Naive thymus-derived CD8-positive, alpha-beta T cell (primary cell): ENCODE results near the gene CYTH1. TPM values are rescaled to one million over a fixed set of nuclear protein-coding genes. Genes with fewer than 3 reads are reported as not detected.

ENCODE experiments used
- ATAC-seq, 2 donors: fragments of 150-1000 bp; cut with Tn5 transposase in 1 of 2; sonication (Bioruptor Pico), chemical (Tn5 transposase) in 1 of 2; 1 replicate in 1 of 2; 2 replicates in 1 of 2; pipeline ENCODE4 v1.10.0; 2021; ENCODE audit warnings: mild to moderate bottlenecking in 2 of 2, moderate library complexity in 2 of 2
- POLR2A ChIA-PET: fragments of 350-600 bp; sonication (Branson Sonifier 250); formaldehyde crosslinking; loops from one replicate; lab custom pipeline; 2021; ENCODE audit warnings: antibody characterized with exemption; lab: Charles Lee
- DNase-seq, 10 donors: peaks; one replicate each; pipeline versions ENCODE4 v3.0.0 to v3.0.0-alpha.2; 2020 to 2022
- H3K27ac Mint-ChIP-seq, 10 donors: one replicate each; pipeline ENCODE4 v1.8.0; 2020 to 2022; ENCODE audit warnings: mild to moderate bottlenecking in 10 of 10, mixed read lengths in 10 of 10, moderate library complexity in 4 of 10, inconsistent platforms in 1 of 10
- H3K27me3 Mint-ChIP-seq, 5 donors: one replicate each; pipeline ENCODE4 v1.8.0; 2021 to 2022; ENCODE audit warnings: mixed read lengths in 5 of 5
- H3K36me3 Mint-ChIP-seq, 3 donors: one replicate each; pipeline ENCODE4 v1.8.0; 2020 to 2022; ENCODE audit warnings: mixed read lengths in 3 of 3, mild to moderate bottlenecking in 2 of 3, inconsistent platforms in 1 of 3
- H3K4me1 Mint-ChIP-seq, 4 donors: one replicate each; pipeline ENCODE4 v1.8.0; 2021 to 2022; ENCODE audit warnings: mixed read lengths in 4 of 4
- H3K4me3 Mint-ChIP-seq, 10 donors: one replicate each; pipeline ENCODE4 v1.8.0; 2020 to 2022; ENCODE audit warnings: mild to moderate bottlenecking in 10 of 10, mixed read lengths in 10 of 10, moderate library complexity in 6 of 10, inconsistent platforms in 1 of 10
- H3K9me3 Mint-ChIP-seq, 9 donors: one replicate each; pipeline ENCODE4 v1.8.0; 2020 to 2022; ENCODE audit warnings: mixed read lengths in 9 of 9, mild to moderate bottlenecking in 3 of 9, inconsistent platforms in 1 of 9, moderate library complexity in 1 of 9
- polyA plus RNA-seq, 3 donors: library from polyadenylated mRNA; unstranded; fragments of 300-500 nt; fragmentation: Illumina TruSeq; gene quantifications; one replicate each; pipeline ENCODE4 v1.2.3, GENCODE V29; 2021
- total RNA-seq, 8 experiments: library from RNA in 2 of 8; stranded (reverse) in 2 of 8; gene quantifications; one replicate each; pipeline ENCODE4 v1.2.3 and lab custom pipeline; 2021 to 2026

The CYTH1 gene
- total and polyA plus RNA-seq, 5 experiments from 2014 or later = 220 to 423 (median 320) TPM

GRCh38 chr17:78719630-78720298 lies 62.3 kb downstream of the CYTH1 start:
- Mint-ChIP-seq H3K4me3 (peak overlapping the region; percentile 9 to 84 (median 76)), H3K4me1 (peaks cover 67 to 98% (median 94%) of the 10 kb centered on the region in 4 donors), H3K36me3 (peaks cover 0 to 22% (median 0%) of the 10 kb centered on the region in 3 donors), H3K27ac (peak overlapping the region; percentile 60 to 95 (median 87)), H3K9me3 (no peaks in the 10 kb centered on the region), H3K27me3 (no peaks in the 10 kb centered on the region)
- ATAC-seq (no peak), DNase-seq (no peak)
- POLR2A ChIA-PET = interaction anchor here (1.0 to 1.5 kb wide), 3 partner anchors 9 to 17 kb away, joined by 4 to 10 read pairs (median 5); no protein-coding TSS in a partner anchor

DNA sequence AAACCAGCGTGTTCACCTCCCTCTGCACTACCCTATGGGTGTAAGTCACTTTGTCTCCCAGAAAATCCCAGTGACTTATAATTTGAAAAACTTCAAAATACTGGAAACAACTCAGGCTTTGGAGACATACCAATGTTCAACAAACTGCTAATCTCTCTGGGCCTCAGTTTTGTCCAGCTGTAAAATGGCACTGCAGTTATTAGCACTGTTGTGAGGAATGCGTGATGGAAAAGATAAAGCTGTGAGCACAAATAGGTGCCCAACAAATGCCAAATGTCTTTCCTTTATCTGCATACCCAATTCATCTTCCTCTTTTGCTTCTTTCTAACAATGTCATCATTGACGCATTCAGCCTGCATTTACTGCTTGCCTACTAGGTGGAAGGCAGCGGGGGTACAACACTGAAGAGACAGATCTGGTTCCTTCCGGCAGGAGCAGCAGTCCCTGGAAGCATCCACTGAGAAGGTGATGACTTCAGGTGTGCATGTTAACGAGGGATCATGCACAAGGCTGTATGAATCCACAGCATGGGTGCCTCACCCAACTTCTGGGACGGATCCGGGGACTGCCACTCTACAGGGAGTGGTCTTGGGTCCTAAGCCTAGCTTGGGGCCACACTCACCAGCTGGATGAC lies 63.4 kb downstream of the CYTH1 start:
- Mint-ChIP-seq H3K27me3 (no peaks in the 10 kb centered on the region), H3K4me1 (peaks cover 66 to 97% (median 91%) of the 10 kb centered on the region in 4 donors), H3K36me3 (peaks cover 0 to 21% (median 0%) of the 10 kb centered on the region in 3 donors), H3K4me3 (peak overlapping the region; percentile 6 to 84 (median 76)), H3K27ac (peak overlapping the region; percentile 84 to 95 (median 89)), H3K9me3 (no peaks in the 10 kb centered on the region)
- ATAC-seq (peak in 1 of 2 donors; percentile 30), DNase-seq (no peak)
- POLR2A ChIA-PET = interaction anchor here (0.8 to 1.6 kb wide), 6 partner anchors 10 to 33 kb away, joined by 3 to 10 read pairs (median 4); no protein-coding TSS in a partner anchor

DNA sequence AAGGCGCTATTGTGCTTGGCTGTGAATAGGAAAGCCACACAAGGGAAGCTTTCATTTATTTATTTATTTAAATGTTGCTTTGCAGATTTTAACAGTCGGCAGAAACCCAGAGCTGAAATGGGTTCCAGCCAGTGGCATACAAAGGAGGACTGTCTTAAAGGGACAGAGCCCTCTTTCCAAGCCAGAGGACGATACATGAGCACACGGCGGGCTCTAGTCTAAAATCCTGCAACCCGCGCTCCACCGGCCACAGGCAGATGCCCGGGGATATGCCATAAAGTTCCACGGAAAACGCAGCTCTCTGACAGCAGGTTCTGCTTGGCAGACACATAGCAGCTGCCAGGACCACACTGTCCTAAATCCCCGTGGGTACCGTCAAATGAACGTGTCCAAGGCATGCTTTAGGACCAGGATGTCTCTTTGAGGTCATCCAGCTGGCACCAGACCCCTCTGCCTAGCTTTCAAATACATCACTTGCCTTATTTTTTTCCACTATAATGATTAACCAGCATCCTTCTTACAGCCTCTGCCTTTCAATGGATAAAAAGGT lies 64.6 kb downstream of the CYTH1 start:
- Mint-ChIP-seq H3K27ac (peak overlapping the region; percentile 63 to 95 (median 85)), H3K9me3 (no peaks in the 10 kb centered on the region), H3K4me3 (peak overlapping the region; percentile 58 to 84 (median 76)), H3K36me3 (peaks cover 0 to 10% (median 0%) of the 10 kb centered on the region in 3 donors), H3K4me1 (peaks cover 60 to 96% (median 91%) of the 10 kb centered on the region in 4 donors), H3K27me3 (no peaks in the 10 kb centered on the region)
- POLR2A ChIA-PET = interaction anchor here (1.1 to 5.5 kb wide), 6 partner anchors 9 to 72 kb away, joined by 3 to 24 read pairs (median 4); no protein-coding TSS in a partner anchor
- DNase-seq = no peak
- ATAC-seq = peak in 1 of 2 donors; percentile 3

DNA sequence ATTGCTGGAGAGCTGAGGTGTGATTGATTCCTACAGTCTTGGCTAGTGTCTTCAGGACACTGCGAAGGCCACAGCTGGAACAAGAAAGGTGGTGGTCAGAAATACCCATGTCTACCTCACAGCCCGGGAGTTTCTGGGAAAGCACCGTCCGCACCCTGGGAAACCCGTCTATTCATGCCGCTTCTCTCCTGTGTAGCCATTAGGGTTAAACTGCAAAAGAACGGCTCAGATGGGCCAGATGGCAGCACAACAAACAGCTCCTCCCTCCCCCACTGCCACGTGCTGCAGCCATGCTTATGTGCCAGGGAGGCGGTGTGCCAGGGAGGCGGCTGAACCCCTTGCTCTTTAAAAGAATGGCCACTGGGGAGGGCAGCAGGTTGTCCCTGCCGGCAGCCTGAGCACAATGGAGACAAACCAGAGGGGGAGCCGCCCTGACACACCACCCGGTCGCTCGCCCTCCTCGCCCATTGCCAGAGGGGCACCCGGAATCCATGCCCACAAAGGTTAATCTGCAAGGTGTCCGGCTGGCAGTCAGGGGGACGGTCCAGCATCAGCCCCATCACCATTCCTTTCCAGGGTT lies 65.2 kb downstream of the CYTH1 start:
- Mint-ChIP-seq H3K27me3 (no peaks in the 10 kb centered on the region), H3K9me3 (no peaks in the 10 kb centered on the region), H3K4me1 (peaks cover 56 to 95% (median 90%) of the 10 kb centered on the region in 4 donors), H3K4me3 (peak overlapping the region; percentile 58 to 84 (median 76)), H3K36me3 (peaks cover 0 to 10% (median 0%) of the 10 kb centered on the region in 3 donors), H3K27ac (peak overlapping the region; percentile 60 to 95 (median 84))
- POLR2A ChIA-PET = interaction anchor here (0.9 to 5.5 kb wide), 9 partner anchors 9 to 82 kb away, joined by 3 to 24 read pairs (median 4); no protein-coding TSS in a partner anchor
- DNase-seq (peak in 2 of 10 donors; percentile 34 to 35), ATAC-seq (peak; percentile 54 to 60)

DNA sequence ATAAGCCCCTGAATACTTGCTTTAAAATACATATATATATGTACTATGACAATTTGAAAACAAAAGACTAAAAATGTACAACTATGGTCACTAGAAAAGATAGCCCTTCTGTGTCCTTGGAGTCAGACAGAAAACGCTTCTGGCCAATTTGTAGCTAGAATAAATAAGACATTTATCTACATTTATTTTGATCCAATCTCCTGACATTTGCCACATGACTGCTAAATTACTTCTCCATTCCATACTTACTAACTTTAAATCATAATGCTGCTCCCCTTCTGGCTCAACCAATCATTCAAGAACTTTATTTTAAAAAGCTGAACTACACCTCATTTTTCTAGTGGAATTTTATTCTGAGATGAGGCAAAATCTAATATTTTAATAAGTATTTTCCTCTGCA lies 65.8 kb downstream of the CYTH1 start:
- Mint-ChIP-seq H3K4me1 (peaks cover 56 to 95% (median 91%) of the 10 kb centered on the region in 4 donors), H3K4me3 (peak overlapping the region in 9 of 10 donors; percentile 70 to 84 (median 77)), H3K9me3 (no peaks in the 10 kb centered on the region), H3K27me3 (no peaks in the 10 kb centered on the region), H3K27ac (peak overlapping the region; percentile 60 to 92 (median 87)), H3K36me3 (peaks cover 0 to 14% (median 0%) of the 10 kb centered on the region in 3 donors)
- POLR2A ChIA-PET = interaction anchor here (0.9 to 5.5 kb wide), 10 partner anchors 9 to 82 kb away, joined by 3 to 24 read pairs (median 4); no protein-coding TSS in a partner anchor
- DNase-seq = no peak
- no peak for ATAC-seq

- Mint-ChIP-seq H3K9me3 (no peaks in the 10 kb centered on the region), H3K4me1 (peaks cover 56 to 92% (median 89%) of the 10 kb centered on the region in 4 donors), H3K27ac (peak overlapping the region; percentile 60 to 92 (median 89)), H3K36me3 (peaks cover 0 to 14% (median 0%) of the 10 kb centered on the region in 3 donors), H3K4me3 (peak overlapping the region; percentile 52 to 83 (median 76)), H3K27me3 (no peaks in the 10 kb centered on the region)
- ATAC-seq (no peak), DNase-seq (no peak)
- POLR2A ChIA-PET = interaction anchor here (1.0 to 5.5 kb wide), 5 partner anchors 11 to 83 kb away, joined by 3 to 24 read pairs (median 4); no protein-coding TSS in a partner anchor
Measured at GRCh38 chr17:78715876-78716275, 66.2 kb downstream of the CYTH1 start.

DNA sequence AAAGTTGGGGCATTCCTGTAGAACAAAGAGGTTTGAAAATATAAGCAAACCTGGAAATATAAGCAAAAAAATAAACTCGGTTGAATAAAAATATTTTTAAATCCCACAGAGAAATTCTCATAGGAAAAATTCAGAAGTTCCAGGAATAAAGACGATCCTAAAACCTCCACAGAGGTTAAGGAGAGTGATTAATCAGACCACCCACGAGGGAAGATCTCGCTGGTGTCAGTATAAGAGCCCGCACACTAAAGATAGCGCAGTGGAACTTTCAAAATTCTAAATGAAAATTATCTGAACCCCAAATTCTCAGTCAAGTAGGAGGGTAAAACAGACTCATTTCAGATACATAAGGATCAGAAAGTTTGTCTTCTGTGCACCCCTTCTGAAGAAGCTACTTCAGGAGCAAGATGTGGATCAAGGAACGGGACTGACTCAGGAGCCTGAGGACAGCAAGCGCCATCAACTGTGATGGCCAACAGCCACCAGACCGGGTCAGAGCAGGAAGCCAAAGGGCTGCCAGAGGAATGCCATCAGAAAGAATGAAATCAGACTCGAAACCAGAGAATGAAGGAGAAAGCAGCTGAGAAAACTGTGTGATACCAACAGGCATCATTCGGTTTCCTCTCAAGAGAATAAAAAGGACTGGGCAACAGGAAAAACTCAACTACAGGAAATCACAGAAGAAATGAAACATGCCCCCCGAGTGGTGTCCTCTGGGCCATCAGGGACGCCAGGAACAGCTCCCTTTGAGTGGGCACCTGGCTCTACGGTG lies 66.9 kb downstream of the CYTH1 start:
- no peak for ATAC-seq

GRCh38 chr17:78714534-78714933 lies 67.5 kb downstream of the CYTH1 start:
- POLR2A ChIA-PET = interaction anchor here (0.7 to 5.5 kb wide), 4 partner anchors 11 to 74 kb away, joined by 3 to 24 read pairs (median 4); no protein-coding TSS in a partner anchor

More for the DNA sequence above, 66.9 kb downstream of the CYTH1 start:
- H3K4me3 Mint-ChIP-seq = peak overlapping the region; percentile 52 to 83 (median 78)
- H3K36me3 Mint-ChIP-seq = peaks cover 0 to 16% (median 0%) of the 10 kb centered on the region in 3 donors
- H3K9me3 Mint-ChIP-seq = no peaks in the 10 kb centered on the region
- H3K27ac Mint-ChIP-seq = peak overlapping the region; percentile 60 to 92 (median 89)
- POLR2A ChIA-PET = interaction anchor here (1.0 to 5.5 kb wide), 6 partner anchors 12 to 83 kb away, joined by 3 to 24 read pairs (median 4); no protein-coding TSS in a partner anchor
- H3K27me3 Mint-ChIP-seq = no peaks in the 10 kb centered on the region
- peaks cover 59 to 95% (median 91%) of the 10 kb centered on the region in 4 donors for H3K4me1 Mint-ChIP-seq
- no peak for DNase-seq

GRCh38 chr17:78712043-78712442 lies 70.0 kb downstream of the CYTH1 start:
- ATAC-seq (no peak), DNase-seq (no peak)
- Mint-ChIP-seq H3K27ac (peak overlapping the region; percentile 76 to 93 (median 84)), H3K4me1 (peaks cover 45 to 89% (median 86%) of the 10 kb centered on the region in 4 donors), H3K9me3 (no peaks in the 10 kb centered on the region), H3K27me3 (no peaks in the 10 kb centered on the region), H3K36me3 (peaks cover 4 to 41% (median 5%) of the 10 kb centered on the region in 3 donors), H3K4me3 (peak overlapping the region in 8 of 10 donors; percentile 2 to 80 (median 52))
- POLR2A ChIA-PET = interaction anchor here (0.7 to 3.1 kb wide), 2 partner anchors 14 to 68 kb away, joined by 5 to 8 read pairs; no protein-coding TSS in a partner anchor

More at GRCh38 chr17:78714534-78714933, 67.5 kb downstream of the CYTH1 start:
- H3K4me1 Mint-ChIP-seq = peaks cover 58 to 95% (median 91%) of the 10 kb centered on the region in 4 donors
- H3K27ac Mint-ChIP-seq = peak overlapping the region; percentile 60 to 91 (median 88)
- H3K36me3 Mint-ChIP-seq = peaks cover 0 to 19% (median 0%) of the 10 kb centered on the region in 3 donors
- H3K9me3 Mint-ChIP-seq = no peaks in the 10 kb centered on the region
- no peaks in the 10 kb centered on the region for H3K27me3 Mint-ChIP-seq
- DNase-seq (no peak), ATAC-seq (peak; percentile 24 to 31)
- H3K4me3 Mint-ChIP-seq = peak overlapping the region; percentile 24 to 83 (median 74)

DNA sequence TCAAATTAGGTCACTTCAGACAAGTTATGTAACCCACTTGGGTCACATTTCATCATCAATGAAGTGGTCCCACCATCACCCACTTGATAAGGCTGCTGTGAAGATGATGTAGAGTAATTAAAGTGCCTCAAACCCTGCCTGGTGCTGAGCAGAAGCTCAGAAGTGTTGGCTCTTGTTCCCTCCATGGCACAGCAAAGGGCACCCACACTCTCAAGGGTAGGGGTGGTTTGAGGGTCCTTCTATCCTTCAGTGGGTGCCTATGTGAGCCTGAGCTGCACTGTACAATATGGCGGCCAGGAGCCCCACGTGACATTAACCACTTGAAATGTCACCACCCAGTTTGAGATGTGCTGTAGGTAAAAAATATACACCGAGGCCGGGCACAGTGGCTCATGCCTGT lies 71.5 kb downstream of the CYTH1 start:
- Mint-ChIP-seq H3K4me1 (peaks cover 35 to 85% (median 74%) of the 10 kb centered on the region in 4 donors), H3K27ac (peak overlapping the region; percentile 71 to 95 (median 88)), H3K27me3 (no peaks in the 10 kb centered on the region), H3K36me3 (peaks cover 5 to 54% (median 6%) of the 10 kb centered on the region in 3 donors), H3K9me3 (no peaks in the 10 kb centered on the region), H3K4me3 (peak overlapping the region in 9 of 10 donors; percentile 0 to 76 (median 26))
- POLR2A ChIA-PET = interaction anchor here (0.9 to 3.1 kb wide), 4 partner anchors 14 to 69 kb away, joined by 3 to 8 read pairs (median 4); no protein-coding TSS in a partner anchor
- DNase-seq (no peak), ATAC-seq (no peak)
